NCI-H1436 treated with DMSO at 0.1 percent for 48 hours (cell line): ENCODE data around the gene SIGLEC9.

ENCODE experiments used
- DNase-seq: peaks from one replicate; lab custom pipeline; 2025; lab: John Stamatoyannopoulos, UW

Gene SIGLEC9

DNA sequence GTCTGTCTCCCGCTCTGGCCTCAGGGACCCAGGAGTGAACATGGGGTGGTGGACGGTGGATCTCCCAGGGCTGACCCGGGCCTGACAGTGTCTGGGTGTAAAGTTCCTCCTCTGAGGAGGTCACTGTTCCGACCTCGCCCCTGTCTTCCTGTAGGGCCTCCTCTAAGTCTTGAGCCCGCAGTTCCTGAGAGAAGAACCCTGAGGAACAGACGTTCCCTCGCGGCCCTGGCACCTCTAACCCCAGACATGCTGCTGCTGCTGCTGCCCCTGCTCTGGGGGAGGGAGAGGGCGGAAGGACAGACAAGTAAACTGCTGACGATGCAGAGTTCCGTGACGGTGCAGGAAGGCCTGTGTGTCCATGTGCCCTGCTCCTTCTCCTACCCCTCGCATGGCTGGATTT lies at the start of gene SIGLEC9:
Gene SIGLEC9, plus strand, starts transcription at position 178 of the 400 bp plus-strand sequence. Its CDS starts 69 bp downstream, at position 247.
- no peak for DNase-seq

DNA sequence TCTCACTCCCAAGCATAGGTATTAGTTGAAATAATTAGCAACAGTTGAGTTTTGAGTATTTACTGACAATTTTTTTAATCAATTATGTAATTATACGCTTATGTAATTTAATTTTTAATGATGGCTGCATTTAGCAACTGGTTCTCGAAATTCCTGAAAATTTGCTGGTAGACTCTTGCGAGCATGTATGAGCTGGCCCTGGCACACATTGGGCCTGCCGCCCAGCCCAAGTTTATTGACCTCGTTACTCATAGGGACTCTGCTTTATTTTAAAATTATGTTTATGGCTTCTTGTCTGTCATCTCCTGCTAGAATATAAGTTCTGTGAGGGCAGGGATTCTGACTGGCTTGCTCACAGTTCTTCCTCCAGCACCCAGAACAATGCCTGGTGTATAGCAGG lies 48.7 kb upstream of the SIGLEC9 start:
- DNase-seq = no peak

DNA sequence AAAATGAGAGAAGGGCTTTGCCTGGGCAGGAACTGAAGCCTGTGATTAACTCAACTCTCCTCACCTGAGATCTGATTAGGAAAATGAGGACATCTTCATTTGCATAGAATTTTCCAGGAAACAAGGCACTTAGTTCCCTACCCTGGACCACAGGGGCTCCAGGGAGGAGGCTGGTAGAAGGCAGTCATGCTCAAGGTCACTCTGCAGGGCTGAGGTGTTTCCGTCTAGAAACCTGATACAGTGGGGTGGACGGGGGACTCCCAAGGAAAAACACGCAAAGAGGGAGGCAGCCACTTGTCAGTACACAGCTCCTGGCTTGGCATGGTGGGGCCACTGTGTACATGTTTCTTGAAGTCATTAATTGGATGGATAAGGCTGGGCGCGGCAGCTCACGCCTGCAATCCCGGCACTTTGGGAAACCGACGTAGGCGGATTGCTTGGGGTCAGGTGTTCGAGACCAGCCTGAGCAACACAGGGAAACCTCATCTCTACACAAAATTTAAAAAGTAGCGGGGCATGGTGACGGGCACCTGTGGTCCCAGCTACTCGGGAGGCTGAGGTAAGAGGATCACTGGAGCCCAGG lies 48.0 kb upstream of the SIGLEC9 start:
- no peak for DNase-seq

DNA sequence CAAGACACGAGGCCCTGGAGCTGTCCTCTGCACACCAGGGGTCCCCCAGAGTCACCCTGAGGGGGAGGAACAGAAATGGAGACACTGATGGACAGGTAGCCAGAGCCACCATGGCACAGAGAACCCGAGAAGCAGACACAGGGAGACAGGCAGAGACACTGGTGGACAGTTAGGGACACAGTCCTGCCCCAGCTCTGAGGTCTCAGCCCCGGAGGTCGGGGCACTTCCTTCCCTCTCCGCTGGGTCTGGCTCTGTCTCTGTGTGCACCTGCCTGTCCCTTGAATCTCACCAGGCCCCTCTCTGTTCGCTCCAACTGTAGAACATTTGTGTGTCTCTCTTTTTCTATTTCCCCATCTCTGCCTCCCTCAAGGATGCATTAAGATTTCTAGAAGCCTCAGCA lies 46.6 kb upstream of the SIGLEC9 start:
- DNase-seq = no peak

DNA sequence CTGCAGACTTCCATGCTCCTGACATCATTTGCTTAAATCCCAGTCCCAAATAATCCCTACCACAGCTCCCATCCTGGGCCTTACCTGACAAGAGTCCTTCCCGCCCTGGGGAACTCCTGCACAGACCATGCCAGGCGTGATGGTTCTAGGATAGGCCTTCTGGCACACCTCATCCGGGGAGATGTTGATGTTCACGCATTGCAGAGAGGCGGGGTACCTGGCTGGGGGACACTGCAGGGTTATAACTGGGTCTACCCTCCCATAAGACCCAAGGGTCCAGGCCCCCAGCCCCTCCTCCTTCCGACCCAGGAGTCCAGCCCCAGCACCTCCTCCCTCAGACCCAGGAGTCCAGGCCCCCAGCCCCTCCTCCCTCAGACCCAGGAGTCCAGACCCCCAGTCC lies 46.0 kb upstream of the SIGLEC9 start:
- DNase-seq = no peak

DNA sequence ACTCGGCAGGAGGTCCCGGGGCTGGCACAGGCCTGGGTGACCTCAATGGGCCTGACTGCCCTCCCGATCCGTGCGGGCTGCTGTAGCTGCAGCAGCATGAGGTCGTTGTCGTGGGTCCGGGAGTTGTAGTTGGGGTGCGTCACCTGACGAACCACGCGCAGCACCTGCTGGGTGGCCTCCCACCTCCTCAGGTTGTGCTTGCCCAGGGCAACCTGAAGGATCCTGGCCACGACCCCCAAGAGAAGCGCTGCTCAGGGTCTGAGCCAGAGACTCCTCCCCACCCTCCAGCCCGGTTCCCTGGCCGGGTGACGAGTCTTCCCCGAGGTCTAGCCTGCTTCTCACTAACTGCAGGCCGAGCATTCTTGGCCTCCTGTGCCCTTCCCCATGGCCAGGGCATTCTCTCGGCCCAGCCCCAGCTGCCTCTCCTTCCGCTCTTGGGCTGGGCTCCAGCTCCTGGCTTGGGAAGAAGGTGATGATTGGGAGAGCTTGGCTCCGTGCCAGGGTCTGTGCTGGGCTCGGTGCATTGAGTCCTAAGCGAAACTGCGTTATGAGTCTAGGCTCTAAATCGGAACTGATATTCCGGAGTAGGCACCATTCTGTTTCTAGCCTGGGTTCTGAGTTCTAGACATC lies 45.1 kb upstream of the SIGLEC9 start:
- no peak for DNase-seq

DNA sequence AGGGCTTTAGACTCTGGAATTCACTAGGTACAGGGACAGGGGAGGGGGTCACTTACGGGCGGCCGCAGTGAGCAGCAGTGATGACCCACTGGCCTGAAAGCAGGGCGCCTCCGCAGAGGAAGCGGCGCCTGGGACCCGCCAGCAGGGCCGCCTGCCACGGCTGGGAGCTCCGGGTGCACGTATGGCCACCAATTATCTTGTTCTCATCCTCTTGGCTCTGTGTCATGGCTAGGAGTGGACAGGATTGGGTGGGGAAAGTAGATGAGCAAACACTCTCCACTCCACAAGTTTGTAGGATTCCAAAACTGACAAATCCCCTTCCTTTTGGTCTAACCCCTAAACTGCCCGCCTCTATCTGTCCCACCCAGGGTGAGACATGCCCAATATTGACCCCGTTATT lies 43.2 kb upstream of the SIGLEC9 start:
- no peak for DNase-seq

DNA sequence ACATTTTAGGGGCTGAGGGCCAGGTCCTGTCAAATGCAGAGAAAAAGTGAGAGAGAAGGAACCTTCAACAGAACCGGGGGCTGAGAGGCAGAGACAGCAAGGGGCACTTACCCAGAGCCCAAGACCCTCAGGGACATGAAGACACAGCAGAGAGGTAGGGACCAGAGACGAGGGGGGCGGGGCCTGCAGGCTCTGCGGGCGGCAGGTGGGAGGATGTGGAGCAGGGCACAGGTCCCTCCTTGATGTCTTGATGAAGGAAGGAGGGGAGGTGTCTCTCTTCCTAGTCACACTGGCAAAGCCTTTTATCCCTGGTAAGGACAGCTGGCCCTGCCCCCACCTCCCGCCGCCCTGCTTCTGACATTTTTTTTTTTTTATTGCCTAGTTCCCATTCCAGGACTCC lies 42.1 kb upstream of the SIGLEC9 start, which contains the start of gene KLK14:
Gene KLK14, minus strand, starts transcription at position 277 of the 400 bp plus-strand sequence. Its CDS starts 273 bp downstream, at position 4.
- DNase-seq = no peak

DNA sequence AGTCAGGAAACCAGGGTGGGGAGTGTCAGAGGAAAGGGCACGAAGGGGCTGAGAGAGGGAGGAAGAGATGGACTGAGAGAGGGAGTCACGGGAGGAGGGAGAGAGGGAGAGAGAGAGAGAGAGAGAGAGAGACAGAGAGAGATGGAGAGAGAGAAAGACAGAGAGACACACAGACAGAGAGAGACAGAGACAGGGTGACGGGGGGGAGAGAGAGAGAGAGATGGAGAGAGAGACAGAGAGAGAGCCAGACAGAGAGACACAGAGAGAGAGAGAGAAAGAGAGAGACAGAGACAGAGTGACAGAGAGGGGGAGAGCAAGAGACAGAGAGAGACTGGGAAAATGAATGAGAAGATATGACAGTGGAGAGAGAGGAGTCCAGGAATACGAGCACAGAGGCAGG lies 41.5 kb upstream of the SIGLEC9 start:
- DNase-seq = no peak

DNA sequence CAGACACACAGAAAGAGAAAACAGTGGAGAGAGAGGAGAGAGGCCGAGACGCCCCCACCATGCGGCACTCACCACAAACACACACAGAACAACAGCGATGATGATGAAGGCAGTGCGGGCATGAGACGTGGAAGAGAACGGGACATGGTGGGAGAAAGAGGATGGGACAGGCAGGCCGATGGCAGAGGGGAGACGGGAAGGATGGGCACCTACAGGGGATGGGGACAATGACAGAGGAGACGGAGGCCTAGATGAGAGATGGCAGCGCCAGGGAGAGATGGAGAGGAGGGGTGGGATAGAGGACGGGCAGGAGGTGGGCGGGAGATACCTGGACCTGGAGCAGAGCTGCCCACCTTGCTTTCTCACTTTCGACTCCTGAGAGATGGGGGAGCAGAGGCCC lies 40.9 kb upstream of the SIGLEC9 start:
- DNase-seq = no peak

DNA sequence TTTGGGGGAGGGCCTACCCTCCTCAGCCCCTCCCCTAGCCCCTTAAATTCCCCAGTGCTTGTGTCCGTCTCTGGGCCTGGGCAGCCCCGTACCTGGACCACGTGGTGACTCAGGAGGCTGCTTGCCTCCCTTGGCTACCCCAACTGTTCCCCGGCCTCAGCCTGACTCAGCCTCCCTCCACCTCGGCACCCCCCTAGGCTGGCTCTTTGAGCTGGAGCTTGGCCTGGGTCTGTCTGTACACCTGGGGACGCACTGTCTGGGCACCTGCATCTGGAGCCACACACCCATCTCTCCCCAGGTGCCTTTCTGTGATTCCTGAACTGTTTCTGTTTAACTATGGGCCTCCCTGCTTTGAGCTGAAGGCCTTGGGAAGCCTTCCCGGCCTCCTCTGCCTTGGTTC lies 40.2 kb upstream of the SIGLEC9 start:
- DNase-seq = no peak

DNA sequence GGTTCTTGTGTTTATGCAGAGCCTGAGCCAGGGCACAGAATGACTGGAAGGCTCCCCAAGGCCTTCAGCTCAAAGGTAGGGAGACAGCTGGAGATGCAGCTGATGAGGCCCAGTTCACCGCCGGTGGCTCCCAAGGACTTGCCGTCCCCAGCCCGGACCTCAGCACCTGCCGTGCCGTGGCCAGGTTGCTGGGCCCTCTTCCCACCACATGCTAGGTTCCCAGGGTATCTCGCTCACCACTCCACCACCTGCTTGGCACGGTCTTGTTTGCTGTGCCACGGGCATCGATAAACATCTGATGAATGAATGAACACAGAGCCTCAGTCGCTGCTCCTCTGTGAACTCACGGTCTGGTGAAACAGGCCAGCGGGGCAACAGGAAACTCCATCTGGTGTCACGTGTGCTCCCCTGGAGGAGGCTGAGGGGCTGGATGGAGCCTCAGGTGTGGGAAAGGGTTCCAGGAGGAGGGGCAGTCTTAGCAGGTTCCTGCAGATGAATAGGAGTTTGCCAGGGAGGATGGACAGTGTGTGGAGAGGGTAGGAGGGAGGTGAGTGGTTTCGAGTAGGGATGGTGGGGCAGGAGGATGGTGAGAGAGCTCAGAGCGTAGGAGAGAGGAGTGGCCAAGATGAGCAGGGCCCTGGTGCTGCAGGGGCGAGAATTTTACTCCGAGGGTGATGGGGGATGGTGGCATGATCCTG lies 38.4 kb upstream of the SIGLEC9 start:
- DNase-seq = no peak

DNA sequence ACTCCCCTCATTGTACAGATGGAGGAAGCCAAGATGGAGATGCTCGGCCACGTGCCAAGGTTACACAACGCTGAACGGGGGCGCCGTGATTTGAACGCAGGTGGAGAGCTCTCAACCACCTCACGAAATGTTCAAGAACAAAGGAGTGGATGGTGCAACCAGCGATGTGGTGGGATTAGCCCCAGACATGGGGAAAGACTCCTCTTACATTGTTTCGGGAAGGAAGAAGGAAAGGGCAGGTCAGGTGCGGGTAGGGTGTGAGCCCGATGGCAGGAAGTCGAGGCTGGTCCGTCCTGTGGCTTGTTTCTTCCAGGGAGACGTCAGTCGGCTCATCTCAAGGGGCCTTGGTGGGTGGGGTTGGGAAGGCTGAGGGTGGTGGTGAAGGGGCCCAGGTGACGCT lies 34.9 kb upstream of the SIGLEC9 start:
- DNase-seq = no peak

DNA sequence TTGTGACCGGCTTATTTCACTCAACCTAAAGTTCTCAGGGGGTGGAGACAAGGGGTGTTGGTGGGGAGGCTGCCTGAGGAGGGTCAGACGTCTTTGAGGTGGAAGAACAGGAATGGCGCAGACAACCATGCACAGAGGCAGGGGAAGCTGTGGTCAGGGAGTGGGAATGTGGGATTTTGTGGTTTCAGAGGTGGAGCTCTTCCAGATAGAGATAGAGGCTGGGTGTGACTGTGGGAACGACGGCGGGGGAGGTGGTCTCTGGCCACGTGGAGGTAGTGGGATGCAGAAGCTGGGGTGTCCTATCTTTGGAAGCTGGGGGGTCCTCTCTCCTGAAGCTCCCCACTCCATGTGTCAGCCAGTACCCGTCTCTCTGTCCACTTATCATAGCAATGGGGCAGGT lies 34.2 kb upstream of the SIGLEC9 start:
- no peak for DNase-seq

DNA sequence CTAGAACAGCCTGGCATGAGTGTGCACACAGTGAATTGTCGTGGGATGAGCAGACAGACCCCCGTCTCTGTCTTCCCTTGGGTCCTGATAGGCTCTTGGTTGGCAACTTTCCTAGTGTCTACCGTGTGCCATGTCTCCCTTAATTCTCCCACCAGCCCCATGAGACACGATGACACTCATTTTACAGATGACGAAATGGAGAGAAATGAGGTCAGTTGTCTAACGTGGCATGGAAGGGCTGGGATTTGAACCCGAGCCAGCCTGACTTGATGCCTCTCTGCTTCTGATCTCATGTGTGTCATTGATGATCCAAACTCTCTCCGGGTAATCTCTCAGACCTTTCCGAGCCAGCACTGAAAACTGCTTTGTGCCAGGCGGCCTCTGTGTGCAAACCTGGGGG lies 33.6 kb upstream of the SIGLEC9 start:
- DNase-seq = no peak

DNA sequence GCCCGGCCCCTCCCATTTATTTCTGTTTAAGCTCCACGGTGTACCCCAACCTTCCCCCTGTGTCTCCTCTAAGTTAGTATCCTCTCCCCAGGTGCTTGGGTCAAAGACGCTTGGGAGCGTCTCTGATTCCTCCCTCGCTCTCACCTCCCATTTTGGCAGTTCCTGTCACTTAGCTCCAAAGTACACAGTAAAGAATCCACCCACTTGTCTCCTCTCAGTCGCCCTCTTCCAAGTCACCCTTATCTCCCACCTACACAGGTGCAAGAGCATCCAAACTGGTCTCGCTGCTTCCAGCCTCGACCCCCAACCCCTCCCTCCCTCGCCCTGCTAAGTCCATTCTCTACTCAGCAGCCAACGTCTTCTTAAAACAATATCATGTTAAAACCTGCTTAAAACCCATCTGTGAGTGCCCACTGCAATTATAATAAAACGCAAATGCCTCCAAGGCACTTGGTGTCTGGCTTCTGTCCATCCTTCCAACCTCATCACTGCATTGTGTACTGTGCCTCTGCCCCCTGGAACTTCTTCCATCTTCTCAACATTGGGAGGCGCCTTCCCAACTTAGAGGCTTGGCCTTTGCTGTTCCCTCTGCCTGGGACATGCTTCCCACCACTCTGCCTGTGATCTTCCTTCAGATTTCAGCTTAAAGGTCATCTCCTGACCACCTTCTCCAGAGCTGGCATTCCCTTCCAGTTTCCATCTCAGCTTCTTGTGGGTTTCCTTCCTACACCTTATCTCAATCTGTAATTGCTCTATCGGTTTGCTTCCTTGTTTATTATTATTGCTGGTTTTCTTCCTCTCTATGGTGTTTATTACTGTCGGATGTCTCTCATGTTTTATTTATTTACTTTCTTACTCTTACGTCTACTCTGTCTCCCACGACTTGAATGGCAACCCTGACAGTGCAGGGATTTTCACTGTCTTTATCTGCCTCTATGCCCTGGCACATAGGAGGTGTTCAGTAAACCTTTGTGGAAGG lies 32.5 kb upstream of the SIGLEC9 start:
- no peak for DNase-seq

DNA sequence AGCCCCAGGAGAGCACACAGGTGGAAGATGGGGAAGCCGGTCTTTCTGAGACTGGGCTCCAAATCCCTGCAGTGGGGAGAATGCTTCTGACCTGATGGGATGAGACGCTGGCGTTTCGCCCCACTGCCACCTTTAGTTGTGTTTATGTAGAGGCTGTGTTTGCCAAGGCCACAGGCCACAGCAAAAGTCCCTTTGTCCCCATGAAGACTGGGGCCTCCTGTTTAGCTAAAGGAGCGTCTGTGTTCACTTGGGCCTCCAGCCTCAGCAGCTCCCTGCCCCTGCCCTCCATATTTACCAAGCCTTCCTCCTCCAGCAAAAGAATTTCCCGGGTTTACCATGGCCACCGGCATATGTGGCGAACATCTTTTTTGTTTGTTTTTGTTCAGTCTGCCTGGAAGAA lies 31.6 kb upstream of the SIGLEC9 start:
- DNase-seq = no peak

DNA sequence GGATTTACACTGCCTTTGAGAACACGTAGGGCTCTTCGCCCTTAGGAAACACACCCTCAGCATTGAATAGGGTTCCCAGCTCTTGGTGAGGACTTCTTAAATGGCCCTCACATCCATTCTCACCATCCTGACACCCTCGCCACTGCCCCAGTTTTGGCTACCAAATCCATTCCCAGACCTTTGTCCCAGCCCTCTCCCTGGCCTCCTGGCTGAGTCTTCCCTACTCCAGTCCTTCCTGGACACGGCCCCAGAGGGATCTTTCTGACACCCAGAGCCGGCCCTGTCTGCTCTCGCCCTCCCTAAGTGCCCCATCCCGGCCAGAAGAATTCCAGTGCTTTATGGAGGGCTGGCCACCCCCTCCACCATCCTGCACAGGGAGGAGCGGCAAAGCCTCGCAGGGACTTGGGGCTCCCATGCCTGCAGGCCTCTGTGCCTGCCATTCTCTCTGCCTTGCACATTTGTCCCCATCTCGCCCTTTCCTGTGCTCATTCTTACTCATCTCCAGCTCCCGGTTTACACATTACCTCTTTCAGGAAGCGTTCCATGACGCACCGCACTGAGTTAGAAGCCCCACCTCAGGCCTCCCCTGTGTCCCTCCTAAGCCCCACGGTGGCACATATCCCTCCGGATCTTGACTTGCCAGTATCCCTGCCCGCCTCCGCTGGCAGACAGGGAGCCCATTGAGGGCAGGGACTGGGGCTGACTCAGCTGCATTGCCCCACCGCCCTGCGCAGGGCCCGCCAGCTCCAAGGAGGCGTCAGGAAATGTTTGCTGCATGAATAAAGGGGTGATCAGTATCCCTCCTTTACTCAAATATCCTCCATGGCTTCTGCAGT lies 31.0 kb upstream of the SIGLEC9 start:
- no peak for DNase-seq

DNA sequence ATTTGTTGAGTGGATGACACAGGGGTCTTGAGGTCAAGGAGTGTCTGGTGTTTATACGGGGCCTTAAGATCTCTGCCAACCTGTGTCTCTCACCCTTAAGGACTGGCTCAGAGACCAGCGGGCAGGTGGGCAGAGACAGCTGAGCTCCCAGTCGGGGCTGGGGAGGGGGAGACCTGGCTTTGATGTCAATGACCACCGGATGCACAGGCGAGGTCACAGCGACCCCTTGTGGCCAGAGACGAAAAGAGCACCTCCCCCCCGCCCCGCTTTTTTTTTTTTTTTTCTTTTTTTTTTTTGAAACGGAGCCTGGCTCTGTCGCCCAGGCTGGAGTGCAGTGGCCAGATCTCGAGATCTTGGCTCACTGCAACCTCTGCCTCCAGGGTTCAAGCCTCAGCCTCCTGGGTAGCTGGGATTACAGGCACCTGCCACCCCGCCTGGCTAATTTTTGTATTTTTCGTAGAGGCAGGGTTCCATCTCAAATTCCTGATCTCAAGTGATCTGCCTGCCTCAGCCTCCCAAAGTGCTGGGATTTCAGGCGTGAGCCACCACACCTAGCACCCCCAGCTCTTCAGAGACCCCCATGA lies 29.9 kb upstream of the SIGLEC9 start:
- DNase-seq = no peak

DNA sequence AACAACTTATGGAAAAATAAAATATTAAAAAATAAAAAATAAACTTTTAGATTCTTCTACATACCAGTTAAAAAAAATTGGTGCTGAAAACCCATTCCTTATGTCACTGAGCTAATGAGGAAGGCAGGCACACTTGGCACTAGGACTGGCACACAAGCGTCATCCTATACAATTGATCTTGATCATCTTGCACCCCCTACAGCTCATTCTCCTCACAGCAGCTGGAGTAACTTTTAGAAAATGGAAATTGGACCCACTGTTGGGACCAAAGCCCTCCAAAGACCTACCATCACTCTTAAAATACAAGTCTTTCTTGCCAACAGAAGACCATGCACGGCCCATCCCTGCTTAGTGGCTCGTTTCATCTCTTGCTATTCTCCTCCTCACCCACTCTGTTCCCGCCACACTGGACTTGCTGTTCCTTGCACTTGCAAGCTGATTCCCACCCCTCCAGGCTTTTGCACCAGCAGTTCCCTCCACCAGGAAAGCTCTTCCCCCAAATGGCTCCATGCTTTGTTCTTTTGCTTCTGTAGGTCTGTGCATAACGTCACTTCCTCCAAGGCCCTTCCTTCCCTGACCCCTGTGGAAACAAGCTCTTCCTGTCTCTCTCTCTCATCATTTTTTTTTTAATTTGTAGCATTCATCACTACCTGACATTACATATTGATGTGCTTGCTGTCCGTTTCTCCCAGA lies 28.1 kb upstream of the SIGLEC9 start:
- no peak for DNase-seq
